Activated T-cell treated with anti-CD3 and anti-CD28 coated beads, Interleukin-2, amount 50 U/mL, for 24 hours (primary cell): ENCODE data around the gene BICC1.

ENCODE experiments used
- DNase-seq: peaks from one replicate; pipeline ENCODE4 v3.0.0-alpha.2; 2020
- H3K27ac Mint-ChIP-seq: 2 replicates; pipeline ENCODE4 v1.8.0; 2020; ENCODE audit warnings: mild to moderate bottlenecking, mixed read lengths
- H3K27me3 Mint-ChIP-seq: 2 replicates; pipeline ENCODE4 v1.8.0; 2020; ENCODE audit warnings: mixed read lengths
- H3K36me3 Mint-ChIP-seq: 2 replicates; pipeline ENCODE4 v1.8.0; 2020; ENCODE audit warnings: low read depth, mixed read lengths
- H3K4me1 Mint-ChIP-seq: 2 replicates; pipeline ENCODE4 v1.8.0; 2020; ENCODE audit warnings: low read depth, mixed read lengths
- H3K4me3 Mint-ChIP-seq: 2 replicates; pipeline ENCODE4 v1.8.0; 2020; ENCODE audit warnings: mild to moderate bottlenecking, moderate library complexity, mixed read lengths
- H3K9me3 Mint-ChIP-seq: 2 replicates; pipeline ENCODE4 v1.8.0; 2020; ENCODE audit warnings: mixed read lengths

BICC1 gene

GRCh38 chr10:58631715-58632114, 119.0 kb downstream of the BICC1 start:
- Mint-ChIP-seq H3K36me3 (no peaks in the 10 kb centered on the region), H3K4me1 (no peaks in the 10 kb centered on the region), H3K9me3 (no peaks in the 10 kb centered on the region), H3K4me3 (no peak overlapping the region), H3K27me3 (no peaks in the 10 kb centered on the region), H3K27ac (no peak overlapping the region)
- no peak for DNase-seq

GRCh38 chr10:58632216-58632615, 119.5 kb downstream of the BICC1 start:
- Mint-ChIP-seq H3K27ac (no peak overlapping the region), H3K27me3 (no peaks in the 10 kb centered on the region), H3K9me3 (no peaks in the 10 kb centered on the region), H3K4me3 (no peak overlapping the region), H3K36me3 (no peaks in the 10 kb centered on the region), H3K4me1 (no peaks in the 10 kb centered on the region)
- DNase-seq = no peak

- Mint-ChIP-seq H3K36me3 (no peaks in the 10 kb centered on the region), H3K4me1 (no peaks in the 10 kb centered on the region), H3K27ac (no peak overlapping the region), H3K4me3 (no peak overlapping the region), H3K9me3 (no peaks in the 10 kb centered on the region), H3K27me3 (peaks cover 5% of the 10 kb centered on the region)
- DNase-seq = no peak
These were observed 124.7 kb downstream of the BICC1 start for GRCh38 chr10:58637352-58637751.

- DNase-seq = no peak
- no peaks in the 10 kb centered on the region for H3K4me1 Mint-ChIP-seq
These were observed 125.7 kb downstream of the BICC1 start for GRCh38 chr10:58638388-58638787.

GRCh38 chr10:58641095-58641531, 128.4 kb downstream of the BICC1 start:
- Mint-ChIP-seq H3K27ac (no peak overlapping the region), H3K9me3 (no peaks in the 10 kb centered on the region), H3K4me3 (no peak overlapping the region), H3K36me3 (no peaks in the 10 kb centered on the region), H3K27me3 (peaks cover 6% of the 10 kb centered on the region), H3K4me1 (no peaks in the 10 kb centered on the region)
- no peak for DNase-seq

More at GRCh38 chr10:58638388-58638787, 125.7 kb downstream of the BICC1 start:
- no peaks in the 10 kb centered on the region for H3K36me3 Mint-ChIP-seq
- H3K4me3 Mint-ChIP-seq = no peak overlapping the region
- peaks cover 6% of the 10 kb centered on the region for H3K27me3 Mint-ChIP-seq
- no peak overlapping the region for H3K27ac Mint-ChIP-seq
- no peaks in the 10 kb centered on the region for H3K9me3 Mint-ChIP-seq

GRCh38 chr10:58641708-58642107, 129.0 kb downstream of the BICC1 start:
- Mint-ChIP-seq H3K9me3 (no peaks in the 10 kb centered on the region), H3K27me3 (peaks cover 6% of the 10 kb centered on the region), H3K27ac (no peak overlapping the region), H3K4me1 (no peaks in the 10 kb centered on the region), H3K36me3 (no peaks in the 10 kb centered on the region), H3K4me3 (no peak overlapping the region)
- DNase-seq = no peak

GRCh38 chr10:58642283-58642682, 129.6 kb downstream of the BICC1 start:
- Mint-ChIP-seq H3K36me3 (no peaks in the 10 kb centered on the region), H3K9me3 (no peaks in the 10 kb centered on the region), H3K4me3 (no peak overlapping the region), H3K27ac (no peak overlapping the region), H3K27me3 (peaks cover 6% of the 10 kb centered on the region), H3K4me1 (no peaks in the 10 kb centered on the region)
- DNase-seq = no peak

- no peak overlapping the region for H3K4me3 Mint-ChIP-seq
- DNase-seq = no peak
- H3K4me1 Mint-ChIP-seq = no peaks in the 10 kb centered on the region
- no peaks in the 10 kb centered on the region for H3K9me3 Mint-ChIP-seq
- H3K36me3 Mint-ChIP-seq = no peaks in the 10 kb centered on the region
- H3K27me3 Mint-ChIP-seq = peaks cover 6% of the 10 kb centered on the region
- no peak overlapping the region for H3K27ac Mint-ChIP-seq
These were observed 130.3 kb downstream of the BICC1 start for GRCh38 chr10:58642916-58643428.

GRCh38 chr10:58644311-58644710, 131.6 kb downstream of the BICC1 start:
- H3K9me3 Mint-ChIP-seq = no peaks in the 10 kb centered on the region
- no peak overlapping the region for H3K4me3 Mint-ChIP-seq
- no peaks in the 10 kb centered on the region for H3K4me1 Mint-ChIP-seq
- no peak for DNase-seq
- no peak overlapping the region for H3K27ac Mint-ChIP-seq
- no peaks in the 10 kb centered on the region for H3K36me3 Mint-ChIP-seq
- peaks cover 4% of the 10 kb centered on the region for H3K27me3 Mint-ChIP-seq

GRCh38 chr10:58645416-58646146, 132.9 kb downstream of the BICC1 start:
- no peaks in the 10 kb centered on the region for H3K4me1 Mint-ChIP-seq
- no peak overlapping the region for H3K4me3 Mint-ChIP-seq
- H3K27me3 Mint-ChIP-seq = peaks cover 4% of the 10 kb centered on the region
- no peaks in the 10 kb centered on the region for H3K36me3 Mint-ChIP-seq
- H3K9me3 Mint-ChIP-seq = no peaks in the 10 kb centered on the region
- no peak for DNase-seq
- no peak overlapping the region for H3K27ac Mint-ChIP-seq

- H3K27me3 Mint-ChIP-seq = no peaks in the 10 kb centered on the region
- no peak for DNase-seq
- no peaks in the 10 kb centered on the region for H3K9me3 Mint-ChIP-seq
- no peaks in the 10 kb centered on the region for H3K4me1 Mint-ChIP-seq
- H3K36me3 Mint-ChIP-seq = no peaks in the 10 kb centered on the region
- H3K27ac Mint-ChIP-seq = no peak overlapping the region
- H3K4me3 Mint-ChIP-seq = no peak overlapping the region
These were observed 134.9 kb downstream of the BICC1 start for GRCh38 chr10:58647376-58648112.

GRCh38 chr10:58648131-58648530, 135.5 kb downstream of the BICC1 start:
- Mint-ChIP-seq H3K9me3 (no peaks in the 10 kb centered on the region), H3K27me3 (no peaks in the 10 kb centered on the region), H3K4me1 (no peaks in the 10 kb centered on the region), H3K36me3 (no peaks in the 10 kb centered on the region), H3K4me3 (no peak overlapping the region), H3K27ac (no peak overlapping the region)
- no peak for DNase-seq

GRCh38 chr10:58651040-58651439, 138.4 kb downstream of the BICC1 start:
- DNase-seq = no peak
- Mint-ChIP-seq H3K4me1 (no peaks in the 10 kb centered on the region), H3K27me3 (no peaks in the 10 kb centered on the region), H3K9me3 (no peaks in the 10 kb centered on the region), H3K4me3 (no peak overlapping the region), H3K27ac (no peak overlapping the region), H3K36me3 (no peaks in the 10 kb centered on the region)

GRCh38 chr10:58651742-58652141, 139.1 kb downstream of the BICC1 start:
- no peaks in the 10 kb centered on the region for H3K9me3 Mint-ChIP-seq
- H3K4me1 Mint-ChIP-seq = no peaks in the 10 kb centered on the region
- no peak overlapping the region for H3K27ac Mint-ChIP-seq
- H3K27me3 Mint-ChIP-seq = no peaks in the 10 kb centered on the region
- no peak overlapping the region for H3K4me3 Mint-ChIP-seq
- DNase-seq = no peak
- H3K36me3 Mint-ChIP-seq = no peaks in the 10 kb centered on the region

- DNase-seq = no peak
- Mint-ChIP-seq H3K27ac (no peak overlapping the region), H3K27me3 (no peaks in the 10 kb centered on the region), H3K9me3 (no peaks in the 10 kb centered on the region), H3K4me1 (no peaks in the 10 kb centered on the region), H3K36me3 (no peaks in the 10 kb centered on the region), H3K4me3 (no peak overlapping the region)
These were observed 140.5 kb downstream of the BICC1 start for GRCh38 chr10:58653139-58653538.
